Measurements from ENCODE around the gene UHMK1. TPM values are rescaled to one million over a fixed set of nuclear protein-coding genes. Genes with fewer than 3 reads are reported as not detected.

The UHMK1 gene
- total and polyA plus RNA-seq, 2 donors: 26.8 to 29.7 TPM

- no peak for DNase-seq (ENCODE audit: low read depth in 6 of 9, low spot score in 9 of 9)
- Histone ChIP-seq H3K36me3 (ENCODE audit: control insufficient read depth in 2 of 2, insufficient read depth in 2 of 2, low read length in 1 of 2) (no peaks in the 10 kb centered on the region), H3K27me3 (ENCODE audit: control insufficient read depth in 2 of 2, insufficient read depth in 1 of 2, low read length in 1 of 2) (no peaks in the 10 kb centered on the region), H3K27ac (ENCODE audit: low read depth in 1 of 2, low read length in 1 of 2) (no peak overlapping the region), H3K4me3 (ENCODE audit: low read length in 2 of 2) (no peak overlapping the region), H3K9me3 (ENCODE audit: control insufficient read depth in 2 of 2, insufficient read depth in 1 of 2, low read length in 1 of 2) (no peaks in the 10 kb centered on the region), H3K4me1 (ENCODE audit: control insufficient read depth in 2 of 2, insufficient read depth in 2 of 2, low read length in 2 of 2) (no peaks in the 10 kb centered on the region)
- 96% methylated on average over 1 of the region's 1 CpG for WGBS
Observed at GRCh38 chr1:162554258-162554657, 56.6 kb downstream of the UHMK1 start.

- no peak for DNase-seq (ENCODE audit: low read depth in 6 of 9, low spot score in 9 of 9)
- peaks cover 0 to 4% of the 10 kb centered on the region in 2 donors for H3K9me3 ChIP-seq (ENCODE audit: control insufficient read depth in 2 of 2, insufficient read depth in 1 of 2, low read length in 1 of 2)
- WGBS: 98% methylated on average over 3 of the region's 3 CpGs
- H3K4me3 ChIP-seq (ENCODE audit: low read length in 2 of 2): no peak overlapping the region
- peaks cover 5 to 11% of the 10 kb centered on the region in 2 donors for H3K4me1 ChIP-seq (ENCODE audit: control insufficient read depth in 2 of 2, insufficient read depth in 2 of 2, low read length in 2 of 2)
- peaks cover 0 to 2% of the 10 kb centered on the region in 2 donors for H3K27me3 ChIP-seq (ENCODE audit: control insufficient read depth in 2 of 2, insufficient read depth in 1 of 2, low read length in 1 of 2)
- H3K27ac ChIP-seq (ENCODE audit: low read depth in 1 of 2, low read length in 1 of 2): no peak overlapping the region
- no peaks in the 10 kb centered on the region for H3K36me3 ChIP-seq (ENCODE audit: control insufficient read depth in 2 of 2, insufficient read depth in 2 of 2, low read length in 1 of 2)
Observed at GRCh38 chr1:162557536-162557935, 59.9 kb downstream of the UHMK1 start.

- H3K4me3 ChIP-seq (ENCODE audit: low read length in 2 of 2): peak overlapping the region; percentile 78 to 83
- H3K36me3 ChIP-seq (ENCODE audit: control insufficient read depth in 2 of 2, insufficient read depth in 2 of 2, low read length in 1 of 2): no peaks in the 10 kb centered on the region
- DNase-seq (ENCODE audit: low read depth in 6 of 9, low spot score in 9 of 9): peak in 1 of 9 donors; percentile 3
- 72% methylated on average over 9 of the region's 9 CpGs for WGBS
- H3K27me3 ChIP-seq (ENCODE audit: control insufficient read depth in 2 of 2, insufficient read depth in 1 of 2, low read length in 1 of 2): peaks cover 0 to 2% of the 10 kb centered on the region in 2 donors
- H3K4me1 ChIP-seq (ENCODE audit: control insufficient read depth in 2 of 2, insufficient read depth in 2 of 2, low read length in 2 of 2): peaks cover 5 to 12% of the 10 kb centered on the region in 2 donors
- H3K9me3 ChIP-seq (ENCODE audit: control insufficient read depth in 2 of 2, insufficient read depth in 1 of 2, low read length in 1 of 2): peaks cover 0 to 4% of the 10 kb centered on the region in 2 donors
- peak overlapping the region; percentile 77 to 80 for H3K27ac ChIP-seq (ENCODE audit: low read depth in 1 of 2, low read length in 1 of 2)
Observed at GRCh38 chr1:162560303-162561036, 62.9 kb downstream of the UHMK1 start.

GRCh38 chr1:162561037-162561615, 63.5 kb downstream of the UHMK1 start:
- peak; percentile 75 to 97 (median 93) for DNase-seq (ENCODE audit: low read depth in 6 of 9, low spot score in 9 of 9)
- Histone ChIP-seq H3K4me1 (ENCODE audit: control insufficient read depth in 2 of 2, insufficient read depth in 2 of 2, low read length in 2 of 2) (peaks cover 5 to 12% of the 10 kb centered on the region in 2 donors), H3K27me3 (ENCODE audit: control insufficient read depth in 2 of 2, insufficient read depth in 1 of 2, low read length in 1 of 2) (peaks cover 0 to 2% of the 10 kb centered on the region in 2 donors), H3K4me3 (ENCODE audit: low read length in 2 of 2) (peak overlapping the region; percentile 78 to 83), H3K27ac (ENCODE audit: low read depth in 1 of 2, low read length in 1 of 2) (peak overlapping the region; percentile 77 to 80), H3K9me3 (ENCODE audit: control insufficient read depth in 2 of 2, insufficient read depth in 1 of 2, low read length in 1 of 2) (peaks cover 0 to 4% of the 10 kb centered on the region in 2 donors), H3K36me3 (ENCODE audit: control insufficient read depth in 2 of 2, insufficient read depth in 2 of 2, low read length in 1 of 2) (no peaks in the 10 kb centered on the region)
- 1% methylated on average over 53 of the region's 53 CpGs for WGBS

GRCh38 chr1:162561616-162562469, 64.2 kb downstream of the UHMK1 start, which contains the start of gene UAP1:
UAP1 (plus strand) TSS chr1:162561722; CDS start chr1:162566069, 4,347 bp downstream.
- Histone ChIP-seq H3K36me3 (ENCODE audit: control insufficient read depth in 2 of 2, insufficient read depth in 2 of 2, low read length in 1 of 2) (no peaks in the 10 kb centered on the region), H3K9me3 (ENCODE audit: control insufficient read depth in 2 of 2, insufficient read depth in 1 of 2, low read length in 1 of 2) (peaks cover 0 to 4% of the 10 kb centered on the region in 2 donors), H3K27me3 (ENCODE audit: control insufficient read depth in 2 of 2, insufficient read depth in 1 of 2, low read length in 1 of 2) (peaks cover 0 to 2% of the 10 kb centered on the region in 2 donors), H3K4me1 (ENCODE audit: control insufficient read depth in 2 of 2, insufficient read depth in 2 of 2, low read length in 2 of 2) (peaks cover 5 to 12% of the 10 kb centered on the region in 2 donors), H3K4me3 (ENCODE audit: low read length in 2 of 2) (peak within 1 kb of the TSS; percentile 78 to 83), H3K27ac (ENCODE audit: low read depth in 1 of 2, low read length in 1 of 2) (peak within 1 kb of the TSS; percentile 77 to 80)
- 2% methylated on average over 69 of the region's 69 CpGs for WGBS
- DNase-seq (ENCODE audit: low read depth in 6 of 9, low spot score in 9 of 9): peak in 2 of 9 donors; percentile 2 to 17

- no peak overlapping the region for H3K27ac ChIP-seq (ENCODE audit: low read depth in 1 of 2, low read length in 1 of 2)
- peak in 4 of 9 donors; percentile 3 to 20 (median 8) for DNase-seq (ENCODE audit: low read depth in 6 of 9, low spot score in 9 of 9)
- H3K4me3 ChIP-seq (ENCODE audit: low read length in 2 of 2): peak overlapping the region in 1 of 2 donors; percentile 83
- whole genome bisulfite sequencing: 94% methylated on average over 5 of the region's 5 CpGs
- peaks cover 0 to 2% of the 10 kb centered on the region in 2 donors for H3K27me3 ChIP-seq (ENCODE audit: control insufficient read depth in 2 of 2, insufficient read depth in 1 of 2, low read length in 1 of 2)
- peaks cover 5 to 12% of the 10 kb centered on the region in 2 donors for H3K4me1 ChIP-seq (ENCODE audit: control insufficient read depth in 2 of 2, insufficient read depth in 2 of 2, low read length in 2 of 2)
- H3K36me3 ChIP-seq (ENCODE audit: control insufficient read depth in 2 of 2, insufficient read depth in 2 of 2, low read length in 1 of 2): no peaks in the 10 kb centered on the region
- peaks cover 0 to 4% of the 10 kb centered on the region in 2 donors for H3K9me3 ChIP-seq (ENCODE audit: control insufficient read depth in 2 of 2, insufficient read depth in 1 of 2, low read length in 1 of 2)
Observed at GRCh38 chr1:162562470-162562828, 64.8 kb downstream of the UHMK1 start.

GRCh38 chr1:162564762-162565218, 67.2 kb downstream of the UHMK1 start:
- Histone ChIP-seq H3K27ac (ENCODE audit: low read depth in 1 of 2, low read length in 1 of 2) (no peak overlapping the region), H3K4me1 (ENCODE audit: control insufficient read depth in 2 of 2, insufficient read depth in 2 of 2, low read length in 2 of 2) (peaks cover 5 to 12% of the 10 kb centered on the region in 2 donors), H3K27me3 (ENCODE audit: control insufficient read depth in 2 of 2, insufficient read depth in 1 of 2, low read length in 1 of 2) (peaks cover 0 to 2% of the 10 kb centered on the region in 2 donors), H3K36me3 (ENCODE audit: control insufficient read depth in 2 of 2, insufficient read depth in 2 of 2, low read length in 1 of 2) (no peaks in the 10 kb centered on the region), H3K4me3 (ENCODE audit: low read length in 2 of 2) (no peak overlapping the region), H3K9me3 (ENCODE audit: control insufficient read depth in 2 of 2, insufficient read depth in 1 of 2, low read length in 1 of 2) (peaks cover 0 to 4% of the 10 kb centered on the region in 2 donors)
- DNase-seq (ENCODE audit: low read depth in 6 of 9, low spot score in 9 of 9): no peak
- 82% methylated on average over 5 of the region's 5 CpGs for WGBS

GRCh38 chr1:162565460-162565859, 67.8 kb downstream of the UHMK1 start:
- Histone ChIP-seq H3K36me3 (ENCODE audit: control insufficient read depth in 2 of 2, insufficient read depth in 2 of 2, low read length in 1 of 2) (no peaks in the 10 kb centered on the region), H3K27ac (ENCODE audit: low read depth in 1 of 2, low read length in 1 of 2) (no peak overlapping the region), H3K9me3 (ENCODE audit: control insufficient read depth in 2 of 2, insufficient read depth in 1 of 2, low read length in 1 of 2) (peaks cover 0 to 4% of the 10 kb centered on the region in 2 donors), H3K4me3 (ENCODE audit: low read length in 2 of 2) (no peak overlapping the region), H3K27me3 (ENCODE audit: control insufficient read depth in 2 of 2, insufficient read depth in 1 of 2, low read length in 1 of 2) (peaks cover 0 to 2% of the 10 kb centered on the region in 2 donors), H3K4me1 (ENCODE audit: control insufficient read depth in 2 of 2, insufficient read depth in 2 of 2, low read length in 2 of 2) (peaks cover 5 to 12% of the 10 kb centered on the region in 2 donors)
- no peak for DNase-seq (ENCODE audit: low read depth in 6 of 9, low spot score in 9 of 9)
